HL-60/S4 treated with retinoic acid at 250 ng/mL for 4 days and 3 days (cell line): Measurements from ENCODE around the gene RNASE3.
"Not testable (repeated sequence)": the region's sequence is repeated elsewhere in the genome, so short reads cannot be mapped to it uniquely, and the experiment has no call there.

Experiments used
- in situ Hi-C: fragments of 300-500 bp; cut with MboI; formaldehyde crosslinking; loops from 2 replicates; pipeline ENCODE4 v1.7.0; 2022; ENCODE audit warnings: low sequenced_read_pairs

Gene RNASE3

DNA sequence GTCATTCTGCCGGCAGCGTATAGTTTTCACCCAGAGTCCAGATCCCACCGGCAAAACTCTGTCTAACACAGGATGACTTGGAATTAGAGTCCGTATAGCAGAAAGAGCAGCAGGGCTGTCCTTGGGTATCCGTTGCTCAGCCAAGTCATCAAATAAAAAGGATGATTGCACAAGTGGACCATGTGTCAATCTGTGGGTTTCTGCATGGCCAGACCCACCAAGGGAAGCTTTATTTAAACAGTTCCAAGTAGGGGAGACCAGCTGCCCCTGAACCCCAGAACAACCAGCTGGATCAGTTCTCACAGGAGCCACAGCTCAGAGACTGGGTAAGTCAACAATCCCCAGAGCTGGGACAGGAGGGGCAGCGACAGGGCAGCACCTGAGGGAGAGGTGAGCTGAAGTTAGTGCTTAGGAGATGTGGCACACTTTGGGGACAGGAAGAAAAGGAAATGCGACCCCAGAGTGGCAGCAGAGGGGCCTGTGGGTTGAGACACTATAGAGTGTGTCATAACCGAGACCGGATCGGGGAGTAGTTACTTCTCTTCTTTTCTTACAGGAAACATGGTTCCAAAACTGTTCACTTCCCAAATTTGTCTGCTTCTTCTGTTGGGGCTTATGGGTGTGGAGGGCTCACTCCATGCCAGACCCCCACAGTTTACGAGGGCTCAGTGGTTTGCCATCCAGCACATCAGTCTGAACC, at the start of gene RNASE3:
RNASE3 (plus strand) TSS at position 260 of the 700 bp plus-strand sequence; CDS start at position 562, 302 bp downstream.
- in situ Hi-C loops, result not testable (repeated sequence)

DNA sequence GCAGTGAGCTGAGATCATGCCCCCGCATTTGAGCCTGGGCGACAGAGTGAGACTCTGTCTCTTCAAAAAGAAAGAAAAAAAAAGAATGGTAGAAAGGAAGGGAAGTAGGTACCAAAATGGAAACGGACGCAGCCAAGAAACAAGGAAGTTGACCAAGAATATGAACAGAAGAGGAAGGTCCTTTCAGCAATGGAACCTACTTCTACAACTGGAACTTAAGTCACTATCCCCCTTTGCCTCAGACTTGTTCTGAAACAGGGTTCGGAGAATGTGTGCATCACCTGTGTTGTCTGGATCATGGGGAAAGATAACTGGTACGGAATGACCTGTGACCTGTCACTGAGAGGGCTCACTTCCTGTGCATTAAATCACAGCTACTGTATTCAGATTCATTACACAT, 44.6 kb upstream of the RNASE3 start:
- in situ Hi-C loops, result no loop called here

- in situ Hi-C loops, result no loop called here
These were observed 42.8 kb upstream of the RNASE3 start for GRCh38 chr14:20848316-20848954.

- in situ Hi-C loops, result no loop called here
These were observed 42.1 kb upstream of the RNASE3 start for GRCh38 chr14:20848955-20849570.

DNA sequence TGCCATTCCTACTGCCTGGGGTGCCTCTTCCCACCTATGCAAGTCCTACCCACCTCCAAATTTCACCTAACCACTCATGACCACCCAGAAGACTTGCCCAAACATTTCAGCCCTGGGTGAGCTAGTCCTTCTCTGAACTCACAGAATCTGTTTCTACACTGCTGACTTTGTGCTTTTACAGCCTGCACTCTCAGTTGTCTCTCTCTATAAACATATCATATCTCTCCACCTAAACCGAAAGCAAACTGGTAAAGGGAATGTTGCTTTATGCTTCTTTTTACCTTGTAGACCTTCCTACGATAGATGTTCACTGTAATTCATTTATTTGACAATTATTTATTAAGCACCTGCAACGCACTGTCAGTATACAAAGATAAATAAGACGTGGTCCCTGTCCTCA, 38.1 kb upstream of the RNASE3 start:
- in situ Hi-C loops, result loop anchor here (10.0 kb wide), 2 partner anchors 122 to 148 kb away; no protein-coding TSS in a partner anchor

DNA sequence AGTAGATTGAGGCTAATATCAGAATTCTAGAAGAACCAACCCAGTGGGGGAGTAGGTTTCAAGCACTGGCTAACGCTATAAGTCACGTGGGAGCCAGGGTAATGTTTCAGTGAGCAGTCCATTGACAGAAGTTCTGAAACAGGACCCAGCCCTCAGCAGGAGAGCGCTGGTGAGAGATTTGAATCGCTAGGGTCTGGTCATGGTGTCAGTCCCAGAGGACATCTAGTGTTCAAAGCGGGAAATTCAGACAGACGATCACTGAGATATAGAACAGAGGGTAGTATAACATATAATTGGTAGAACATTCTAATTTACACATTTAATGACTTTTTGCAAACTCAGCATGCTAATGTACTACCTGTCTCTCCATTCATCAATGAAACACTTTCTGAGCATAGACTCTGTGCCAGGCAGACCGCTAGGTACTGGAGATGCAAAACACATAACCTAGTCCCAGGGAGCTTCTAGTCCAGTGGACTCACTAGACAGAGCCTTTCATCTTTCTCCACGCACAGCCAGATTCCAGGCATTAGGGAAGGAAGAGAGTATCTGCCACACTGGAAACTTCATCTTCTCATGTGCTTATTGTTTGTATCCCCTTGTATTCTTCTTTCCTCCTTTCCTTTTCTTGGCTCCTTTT, 35.4 kb upstream of the RNASE3 start:
- in situ Hi-C loops, result loop anchor here (10.0 kb wide), 2 partner anchors 119 to 151 kb away; no protein-coding TSS in a partner anchor

GRCh38 chr14:20857207-20857606, 34.0 kb upstream of the RNASE3 start:
- in situ Hi-C loops, result loop anchor here (10.0 kb wide), 2 partner anchors 118 to 152 kb away; no protein-coding TSS in a partner anchor

DNA sequence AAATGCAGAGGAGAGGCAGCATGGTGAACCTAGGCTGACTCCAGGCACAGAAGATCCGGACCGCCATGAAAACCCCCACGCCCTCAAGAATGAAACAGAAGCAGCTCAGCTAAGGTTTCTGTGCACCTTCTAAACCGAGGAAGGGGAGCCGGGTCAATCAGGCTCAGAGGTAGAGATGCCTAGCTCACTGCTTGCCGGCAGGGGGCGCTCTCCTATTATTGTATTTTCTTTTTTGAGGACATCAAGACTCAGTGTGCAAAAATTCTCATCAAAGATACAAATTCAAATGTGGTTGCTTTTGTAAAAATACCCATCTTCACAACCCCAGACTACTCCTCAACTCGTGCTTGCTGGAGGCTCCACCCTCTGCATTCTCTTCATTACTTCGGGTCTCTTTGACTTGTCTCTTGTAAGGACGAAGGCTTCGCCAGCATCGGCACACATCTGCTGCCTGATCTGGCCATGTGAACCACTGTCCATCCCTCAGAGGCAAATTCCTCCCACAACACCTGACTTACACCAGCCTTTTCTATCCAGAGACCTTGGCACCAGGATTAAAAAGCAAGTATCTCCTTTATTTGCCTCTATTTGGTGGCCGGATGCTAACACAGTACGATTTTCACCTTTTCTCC, 33.4 kb upstream of the RNASE3 start:
- in situ Hi-C loops, result loop anchor here (10.0 kb wide), 2 partner anchors 117 to 153 kb away; no protein-coding TSS in a partner anchor

GRCh38 chr14:20866194-20866593, 25.0 kb upstream of the RNASE3 start:
- in situ Hi-C loops, result no loop called here

- in situ Hi-C loops, result no loop called here
These were observed 24.2 kb upstream of the RNASE3 start for GRCh38 chr14:20866963-20867362.

DNA sequence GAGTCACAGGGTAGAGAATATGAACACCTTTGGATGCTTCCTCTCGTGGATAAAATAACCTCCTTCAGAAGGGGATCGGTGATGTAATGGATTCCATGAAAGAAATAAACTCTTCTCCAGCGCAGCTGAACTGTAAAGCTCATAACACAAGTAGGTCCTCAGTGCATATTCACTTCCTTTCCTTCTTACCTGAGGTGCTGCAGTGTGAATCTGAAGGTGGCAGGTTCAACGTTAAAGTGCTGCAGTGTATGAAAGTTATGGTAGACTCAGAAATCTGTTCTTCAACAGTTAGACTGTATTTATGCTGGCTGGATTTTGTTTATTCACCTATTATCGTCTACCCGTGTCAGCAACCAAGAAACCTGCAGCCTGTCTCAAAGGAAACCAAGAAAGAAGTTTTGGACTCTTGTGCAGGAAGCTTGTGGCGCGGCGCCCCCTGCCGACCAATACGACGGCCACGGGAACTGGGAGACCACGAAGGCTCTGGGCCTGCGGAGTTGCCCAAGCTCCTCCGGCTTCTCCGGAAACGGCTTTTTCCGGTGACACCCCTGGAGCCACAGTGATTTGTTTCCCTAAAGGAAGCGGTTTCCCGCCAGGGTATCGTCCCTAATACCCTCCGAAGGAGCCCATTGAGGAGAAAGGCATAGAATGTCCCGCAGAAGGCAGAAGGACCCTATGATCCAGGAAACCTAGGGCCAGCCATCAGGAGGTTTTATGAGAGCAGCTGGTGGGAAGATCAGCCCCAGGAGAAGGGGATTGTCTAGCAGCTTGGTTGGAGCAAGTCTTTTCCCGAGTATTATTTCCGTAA, 17.6 kb upstream of the RNASE3 start:
- in situ Hi-C loops, result no loop called here

DNA sequence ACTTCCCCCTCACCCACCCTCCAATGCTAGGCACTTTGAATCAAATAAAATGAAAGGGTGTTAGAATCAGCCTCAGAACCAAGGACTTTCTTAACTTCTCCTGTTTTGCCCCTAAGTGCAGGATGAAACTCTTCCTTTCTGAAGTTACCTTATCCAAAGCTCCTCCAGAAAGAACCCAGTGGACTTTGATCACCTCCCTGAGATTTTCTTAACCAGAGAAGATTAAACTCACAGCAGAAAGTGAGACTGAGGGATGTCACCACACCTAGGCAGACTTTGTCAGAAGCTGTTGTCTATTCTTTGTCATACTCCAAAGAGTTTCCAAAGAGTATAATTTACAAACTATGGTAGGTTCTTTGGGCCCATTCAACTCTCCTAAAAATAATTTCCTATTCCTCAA, 14.2 kb upstream of the RNASE3 start:
- in situ Hi-C loops, result no loop called here

GRCh38 chr14:20878695-20879094, 12.5 kb upstream of the RNASE3 start:
- in situ Hi-C loops, result no loop called here

- in situ Hi-C loops, result not testable (repeated sequence)
These were observed 10.0 kb upstream of the RNASE3 start for GRCh38 chr14:20881229-20881628.

DNA sequence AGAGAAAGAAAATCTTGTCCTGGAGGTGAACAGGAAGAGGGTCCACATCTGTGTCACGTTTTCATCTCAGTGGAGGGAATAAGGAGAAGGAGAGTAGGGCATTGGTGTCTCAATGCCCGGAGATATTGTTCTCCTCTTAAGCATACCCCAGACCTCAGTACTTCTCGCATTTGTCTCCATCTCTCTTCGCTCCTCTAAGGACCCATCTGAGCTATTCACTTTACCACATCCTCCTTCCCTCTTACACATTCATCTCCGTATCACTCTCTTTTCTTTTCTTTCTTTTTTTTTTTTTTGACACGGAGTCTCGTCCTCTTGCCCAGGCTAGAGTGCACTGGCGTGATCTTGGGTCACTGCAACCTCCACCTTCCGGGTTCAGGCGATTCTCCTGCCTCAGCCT, 8.4 kb upstream of the RNASE3 start:
- in situ Hi-C loops, result not testable (repeated sequence)

DNA sequence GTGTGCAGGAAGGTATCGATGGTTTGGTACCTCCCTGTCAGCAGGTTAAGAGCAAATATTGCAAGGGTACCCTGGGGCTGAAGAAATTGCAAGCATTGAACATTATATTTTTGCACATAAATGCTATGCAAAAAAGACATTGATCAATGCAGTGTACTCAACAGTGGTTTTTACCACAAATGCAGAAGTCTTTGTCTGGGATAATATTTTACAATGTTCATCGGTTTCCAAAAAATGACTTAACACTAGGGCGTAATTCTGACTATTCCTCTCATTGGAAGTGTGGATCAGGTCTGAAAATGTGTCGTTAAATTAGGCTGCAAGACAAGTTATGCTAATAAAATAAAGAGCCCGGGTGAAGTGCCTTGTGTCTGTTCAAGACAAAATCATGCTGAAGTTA, 2.8 kb upstream of the RNASE3 start:
- in situ Hi-C loops, result not testable (repeated sequence)

GRCh38 chr14:20895322-20895721, 4.1 kb downstream of the RNASE3 start:
- in situ Hi-C loops, result not testable (repeated sequence)

- in situ Hi-C loops, result no loop called here
These were observed 13.3 kb downstream of the RNASE3 start for GRCh38 chr14:20904393-20905029.

GRCh38 chr14:20905676-20906075, 14.5 kb downstream of the RNASE3 start:
- in situ Hi-C loops, result no loop called here

DNA sequence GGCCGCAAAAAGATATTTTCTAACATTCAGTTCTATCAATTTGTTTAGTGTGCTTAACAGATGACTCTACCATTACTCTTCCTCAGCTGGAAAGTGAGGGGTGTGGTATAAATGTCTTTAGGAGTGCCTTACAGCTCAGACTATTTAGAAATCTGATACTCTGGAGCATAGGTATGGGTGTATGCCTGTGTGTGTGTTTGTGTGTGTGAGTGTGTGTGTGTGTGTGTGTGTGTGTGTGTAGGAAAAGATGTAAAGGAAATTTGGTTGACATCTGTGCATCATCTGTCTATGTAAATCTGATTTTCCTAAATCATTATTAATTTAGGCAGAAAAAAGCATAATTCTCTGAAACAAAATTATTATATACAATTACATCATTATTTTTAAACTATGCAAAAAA, 16.0 kb downstream of the RNASE3 start:
- in situ Hi-C loops, result no loop called here
